Esophagus squamous epithelium (tissue), 4 donors: Measurements from ENCODE around the gene LARP4B.

Experiments used
- POLR2A ChIP-seq, 4 donors: fragments of 450-650 bp; IDR thresholded peaks; one replicate each; pipeline ENCODE4 v1.6.1; 2017; ENCODE audit warnings: antibody characterized with exemption in 4 of 4, mild to moderate bottlenecking in 4 of 4, moderate library complexity in 3 of 4
- TF ChIP-seq, protein P1 (sequence below), 6 experiments: fragments of 450-650 bp in 4 of 6; fragments of 200-600 bp in 2 of 6; sonication (generic) in 2 of 6; IDR thresholded peaks; one replicate each; pipeline ENCODE4 v1.5.1; 2016 to 2019; ENCODE audit warnings: antibody characterized with exemption in 6 of 6, mild to moderate bottlenecking in 4 of 6, moderate library complexity in 4 of 6

DNA sequence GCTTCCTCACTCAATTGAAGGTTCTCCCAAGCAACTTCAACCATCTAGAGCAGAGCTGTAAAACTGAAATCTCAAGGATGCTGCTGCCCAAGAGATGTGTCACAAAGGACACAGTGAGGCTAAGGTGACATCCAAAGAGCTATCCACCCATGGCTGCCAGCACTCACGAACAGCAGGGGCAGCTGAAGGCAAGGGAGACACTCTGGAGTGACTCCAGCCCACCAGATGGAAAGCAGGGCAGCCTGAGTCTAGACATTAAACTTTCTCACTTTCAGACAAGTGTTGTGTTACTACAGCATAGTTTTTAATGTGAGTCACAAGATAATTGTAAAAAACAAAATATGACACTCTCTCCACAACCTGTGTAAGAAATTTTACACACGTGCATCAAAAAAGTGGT, 113.5 kb downstream of the LARP4B start:
- TF ChIP-seq, protein P1, sequence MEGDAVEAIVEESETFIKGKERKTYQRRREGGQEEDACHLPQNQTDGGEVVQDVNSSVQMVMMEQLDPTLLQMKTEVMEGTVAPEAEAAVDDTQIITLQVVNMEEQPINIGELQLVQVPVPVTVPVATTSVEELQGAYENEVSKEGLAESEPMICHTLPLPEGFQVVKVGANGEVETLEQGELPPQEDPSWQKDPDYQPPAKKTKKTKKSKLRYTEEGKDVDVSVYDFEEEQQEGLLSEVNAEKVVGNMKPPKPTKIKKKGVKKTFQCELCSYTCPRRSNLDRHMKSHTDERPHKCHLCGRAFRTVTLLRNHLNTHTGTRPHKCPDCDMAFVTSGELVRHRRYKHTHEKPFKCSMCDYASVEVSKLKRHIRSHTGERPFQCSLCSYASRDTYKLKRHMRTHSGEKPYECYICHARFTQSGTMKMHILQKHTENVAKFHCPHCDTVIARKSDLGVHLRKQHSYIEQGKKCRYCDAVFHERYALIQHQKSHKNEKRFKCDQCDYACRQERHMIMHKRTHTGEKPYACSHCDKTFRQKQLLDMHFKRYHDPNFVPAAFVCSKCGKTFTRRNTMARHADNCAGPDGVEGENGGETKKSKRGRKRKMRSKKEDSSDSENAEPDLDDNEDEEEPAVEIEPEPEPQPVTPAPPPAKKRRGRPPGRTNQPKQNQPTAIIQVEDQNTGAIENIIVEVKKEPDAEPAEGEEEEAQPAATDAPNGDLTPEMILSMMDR (IDR thresholded peaks at IDR 0.05) = no peak
- TF ChIP-seq POLR2A (IDR thresholded peaks at IDR 0.05) = no peak
